HG02884 (cell line): Measurements from ENCODE around the gene CPA2.

ENCODE experiments used
- ATAC-seq: cut with Tn5 transposase; IDR thresholded peaks from one replicate; pipeline ENCODE4 v1.9.1; 2021; ENCODE audit warnings: mild to moderate bottlenecking, moderate library complexity; ENCODE audit not compliant: unreplicated experiment

The CPA2 gene

GRCh38 chr7:130278860-130279259 lies 12.2 kb downstream of the CPA2 start:
- ATAC-seq, result no peak

GRCh38 chr7:130279286-130279685 lies 12.6 kb downstream of the CPA2 start:
- ATAC-seq, result no peak

GRCh38 chr7:130279906-130280305 lies 13.2 kb downstream of the CPA2 start:
- no peak for ATAC-seq

- ATAC-seq, result no peak
Measured at GRCh38 chr7:130281260-130281659, 14.6 kb downstream of the CPA2 start.

GRCh38 chr7:130286881-130287280 lies 20.2 kb downstream of the CPA2 start:
- no peak for ATAC-seq

- ATAC-seq, result no peak
Measured at GRCh38 chr7:130288168-130288567, 21.5 kb downstream of the CPA2 start.

GRCh38 chr7:130288829-130289228 lies 22.2 kb downstream of the CPA2 start:
- ATAC-seq, result no peak

- no peak for ATAC-seq
Measured at GRCh38 chr7:130289478-130289877, 22.8 kb downstream of the CPA2 start.

- ATAC-seq, result no peak
Measured at GRCh38 chr7:130290745-130291144, 24.1 kb downstream of the CPA2 start.

- ATAC-seq, result no peak
Measured at GRCh38 chr7:130292682-130293257, 26.1 kb downstream of the CPA2 start, which contains the start of gene CPA4. TSS of gene CPA4 (plus strand) at chr7:130293161. CDS start at chr7:130293181, 20 bp downstream.

GRCh38 chr7:130293521-130293920 lies 26.9 kb downstream of the CPA2 start:
- no peak for ATAC-seq

GRCh38 chr7:130294314-130294713 lies 27.7 kb downstream of the CPA2 start:
- ATAC-seq, result no peak

- ATAC-seq, result no peak
Measured at GRCh38 chr7:130296221-130296951, 29.7 kb downstream of the CPA2 start.

GRCh38 chr7:130297628-130298543 lies 31.2 kb downstream of the CPA2 start:
- ATAC-seq, result no peak

- no peak for ATAC-seq
Measured at GRCh38 chr7:130298544-130299326, 32.1 kb downstream of the CPA2 start.

- ATAC-seq, result no peak
Measured at GRCh38 chr7:130299866-130300265, 33.2 kb downstream of the CPA2 start.

- ATAC-seq, result no peak
Measured at GRCh38 chr7:130301501-130302020, 34.9 kb downstream of the CPA2 start.

- ATAC-seq, result no peak
Measured at GRCh38 chr7:130302649-130303048, 36.0 kb downstream of the CPA2 start.

GRCh38 chr7:130303127-130303526 lies 36.5 kb downstream of the CPA2 start:
- ATAC-seq, result no peak

- ATAC-seq, result no peak
Measured at GRCh38 chr7:130303551-130303950, 36.9 kb downstream of the CPA2 start.

- ATAC-seq, result no peak
Measured at GRCh38 chr7:130303982-130304381, 37.3 kb downstream of the CPA2 start.
